ENCODE measurements around the gene IFT81. TPM values are rescaled to one million over a fixed set of nuclear protein-coding genes. Genes with fewer than 3 reads are reported as not detected.

The IFT81 gene
- total RNA-seq, 1 donor = 18.5 TPM

DNA sequence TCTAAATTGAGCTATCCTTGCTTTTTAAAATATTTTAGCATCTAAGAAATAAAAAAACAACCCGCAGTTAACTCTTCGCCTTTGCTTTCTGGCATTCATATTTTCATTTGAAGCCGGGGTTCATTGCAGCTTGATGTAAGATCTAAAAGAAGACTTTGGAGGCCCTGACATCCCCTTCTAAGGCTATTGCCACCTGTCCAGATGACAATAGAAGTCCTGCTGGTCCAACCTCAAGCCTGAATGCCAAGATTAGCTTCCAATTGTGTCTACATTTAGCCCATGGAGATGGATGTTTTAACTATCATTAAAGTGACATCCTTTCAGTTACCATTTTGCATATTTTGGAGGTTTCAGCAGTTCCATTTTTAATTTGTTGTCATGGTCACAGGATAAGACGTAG lies 105.3 kb downstream of the IFT81 start:
- TF ChIP-seq, protein P1, sequence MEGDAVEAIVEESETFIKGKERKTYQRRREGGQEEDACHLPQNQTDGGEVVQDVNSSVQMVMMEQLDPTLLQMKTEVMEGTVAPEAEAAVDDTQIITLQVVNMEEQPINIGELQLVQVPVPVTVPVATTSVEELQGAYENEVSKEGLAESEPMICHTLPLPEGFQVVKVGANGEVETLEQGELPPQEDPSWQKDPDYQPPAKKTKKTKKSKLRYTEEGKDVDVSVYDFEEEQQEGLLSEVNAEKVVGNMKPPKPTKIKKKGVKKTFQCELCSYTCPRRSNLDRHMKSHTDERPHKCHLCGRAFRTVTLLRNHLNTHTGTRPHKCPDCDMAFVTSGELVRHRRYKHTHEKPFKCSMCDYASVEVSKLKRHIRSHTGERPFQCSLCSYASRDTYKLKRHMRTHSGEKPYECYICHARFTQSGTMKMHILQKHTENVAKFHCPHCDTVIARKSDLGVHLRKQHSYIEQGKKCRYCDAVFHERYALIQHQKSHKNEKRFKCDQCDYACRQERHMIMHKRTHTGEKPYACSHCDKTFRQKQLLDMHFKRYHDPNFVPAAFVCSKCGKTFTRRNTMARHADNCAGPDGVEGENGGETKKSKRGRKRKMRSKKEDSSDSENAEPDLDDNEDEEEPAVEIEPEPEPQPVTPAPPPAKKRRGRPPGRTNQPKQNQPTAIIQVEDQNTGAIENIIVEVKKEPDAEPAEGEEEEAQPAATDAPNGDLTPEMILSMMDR (IDR thresholded peaks at IDR 0.05; ENCODE audit: extremely low read depth, low read depth, low read length) = no peak
- H2AFZ ChIP-seq (ENCODE audit: low read length) = no peak overlapping the region
- H4K20me1 ChIP-seq (ENCODE audit: insufficient read depth, low read length) = no peaks in the 10 kb centered on the region
- DNase-seq (ENCODE audit: insufficient read length, low spot score, missing footprints) = no peak
- H3K4me2 ChIP-seq (ENCODE audit: insufficient read depth, low read length) = no peak overlapping the region
- H3K79me2 ChIP-seq (ENCODE audit: insufficient read depth, low read length) = no peaks in the 10 kb centered on the region
- no peaks in the 10 kb centered on the region for H3K36me3 ChIP-seq (ENCODE audit: insufficient read depth, low read length)
- no peak overlapping the region for H3K27ac ChIP-seq (ENCODE audit: low read depth, low read length)
- H3K4me1 ChIP-seq (ENCODE audit: insufficient read depth, low read length) = peaks cover 7% of the 10 kb centered on the region
- no peaks in the 10 kb centered on the region for H3K9me3 ChIP-seq (ENCODE audit: low read depth, low read length)
- no peak overlapping the region for H3K4me3 ChIP-seq (ENCODE audit: insufficient read depth, low read length)
- H3K27me3 ChIP-seq (ENCODE audit: insufficient read depth, low read length) = no peaks in the 10 kb centered on the region

DNA sequence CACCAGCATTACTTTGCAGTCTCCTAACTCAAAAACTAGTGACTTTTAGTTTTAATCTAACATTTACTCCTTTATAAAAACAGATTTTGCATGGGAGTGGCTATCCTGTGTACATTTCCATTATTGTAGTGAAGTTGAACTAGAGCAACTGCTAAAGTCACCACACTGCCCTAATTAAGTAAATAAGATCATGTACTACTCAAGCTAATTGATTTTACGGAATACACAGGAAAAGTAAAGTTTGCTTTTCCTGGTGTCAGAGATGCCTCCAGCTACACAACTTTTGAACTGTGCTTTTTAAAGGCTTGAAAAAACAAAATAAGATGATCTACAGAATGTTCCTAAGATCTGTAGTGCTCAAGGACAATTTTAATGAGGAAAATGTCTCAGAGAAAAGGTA lies 106.5 kb downstream of the IFT81 start:
- Histone ChIP-seq H4K20me1 (ENCODE audit: insufficient read depth, low read length) (no peaks in the 10 kb centered on the region), H3K4me2 (ENCODE audit: insufficient read depth, low read length) (no peak overlapping the region), H3K4me3 (ENCODE audit: insufficient read depth, low read length) (no peak overlapping the region), H3K27ac (ENCODE audit: low read depth, low read length) (no peak overlapping the region), H3K36me3 (ENCODE audit: insufficient read depth, low read length) (no peaks in the 10 kb centered on the region), H3K27me3 (ENCODE audit: insufficient read depth, low read length) (no peaks in the 10 kb centered on the region), H3K4me1 (ENCODE audit: insufficient read depth, low read length) (no peaks in the 10 kb centered on the region), H3K9me3 (ENCODE audit: low read depth, low read length) (no peaks in the 10 kb centered on the region), H2AFZ (ENCODE audit: low read length) (no peak overlapping the region), H3K79me2 (ENCODE audit: insufficient read depth, low read length) (no peaks in the 10 kb centered on the region)
- TF ChIP-seq, protein P1 (IDR thresholded peaks at IDR 0.05; ENCODE audit: extremely low read depth, low read depth, low read length) = no peak
- no peak for DNase-seq (ENCODE audit: insufficient read length, low spot score, missing footprints)

DNA sequence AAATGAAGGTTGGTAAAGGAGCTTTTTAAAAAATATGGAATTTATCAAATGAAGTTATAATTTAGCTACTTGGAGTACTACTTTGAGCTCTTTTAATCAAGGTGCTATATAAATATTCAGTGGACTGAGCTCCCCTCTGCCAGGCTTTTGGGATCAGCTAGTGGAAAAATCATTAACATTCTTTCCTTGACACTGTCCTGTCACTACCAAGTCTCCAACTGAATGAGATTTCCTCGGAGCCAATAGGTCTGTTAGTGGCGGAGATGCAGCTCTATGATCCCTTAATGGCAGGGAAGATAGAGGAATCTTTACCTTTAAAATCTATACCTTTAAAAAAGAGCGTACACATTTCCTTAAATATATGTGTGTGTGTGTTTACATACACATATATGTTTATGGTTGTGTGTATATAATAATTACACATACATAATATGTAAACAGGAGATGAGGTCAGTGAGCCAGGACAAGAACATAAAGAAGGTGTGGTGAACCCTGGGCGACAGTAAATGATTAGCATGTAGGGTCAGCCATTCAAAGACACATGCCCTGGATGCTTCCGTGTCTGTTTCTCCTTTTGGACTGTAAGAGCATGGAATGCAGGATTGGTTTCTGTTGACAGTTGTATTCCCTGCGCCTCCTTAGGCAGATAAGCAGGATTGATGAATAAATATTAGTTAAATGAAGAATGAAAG lies 109.2 kb downstream of the IFT81 start:
- Histone ChIP-seq H3K27me3 (ENCODE audit: insufficient read depth, low read length) (no peaks in the 10 kb centered on the region), H4K20me1 (ENCODE audit: insufficient read depth, low read length) (no peaks in the 10 kb centered on the region)
- DNase-seq (ENCODE audit: insufficient read length, low spot score, missing footprints) = no peak

DNA sequence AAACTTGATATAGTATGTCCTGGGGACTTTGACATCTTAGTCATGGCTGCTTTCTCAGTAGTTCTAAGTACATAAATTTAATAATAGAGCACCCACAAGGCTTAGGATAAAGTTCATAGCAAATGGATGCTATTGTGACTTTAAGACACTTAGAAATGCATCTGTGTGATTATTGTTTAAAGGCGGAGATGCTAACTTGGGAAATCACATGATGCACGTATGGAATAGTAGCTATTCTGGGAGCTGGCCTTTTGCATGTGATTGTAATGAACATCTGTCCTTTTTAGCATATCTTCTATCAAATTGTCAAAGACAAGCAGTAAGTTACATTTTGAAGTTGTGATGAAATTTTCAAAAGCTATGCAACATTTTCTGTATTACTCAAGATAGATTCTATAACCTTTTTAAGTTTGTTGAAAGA lies 110.2 kb downstream of the IFT81 start:
- Histone ChIP-seq H3K27ac (ENCODE audit: low read depth, low read length) (no peak overlapping the region), H2AFZ (ENCODE audit: low read length) (no peak overlapping the region), H3K27me3 (ENCODE audit: insufficient read depth, low read length) (no peaks in the 10 kb centered on the region), H3K4me1 (ENCODE audit: insufficient read depth, low read length) (no peaks in the 10 kb centered on the region), H3K79me2 (ENCODE audit: insufficient read depth, low read length) (no peaks in the 10 kb centered on the region), H3K4me3 (ENCODE audit: insufficient read depth, low read length) (no peak overlapping the region), H3K9me3 (ENCODE audit: low read depth, low read length) (no peaks in the 10 kb centered on the region), H3K36me3 (ENCODE audit: insufficient read depth, low read length) (no peaks in the 10 kb centered on the region), H4K20me1 (ENCODE audit: insufficient read depth, low read length) (no peaks in the 10 kb centered on the region), H3K4me2 (ENCODE audit: insufficient read depth, low read length) (no peak overlapping the region)
- no peak for DNase-seq (ENCODE audit: insufficient read length, low spot score, missing footprints)
- TF ChIP-seq, protein P1 (IDR thresholded peaks at IDR 0.05; ENCODE audit: extremely low read depth, low read depth, low read length) = no peak

More for the DNA sequence above, 109.2 kb downstream of the IFT81 start:
- H3K79me2 ChIP-seq (ENCODE audit: insufficient read depth, low read length) = no peaks in the 10 kb centered on the region
- H3K27ac ChIP-seq (ENCODE audit: low read depth, low read length) = no peak overlapping the region
- no peaks in the 10 kb centered on the region for H3K4me1 ChIP-seq (ENCODE audit: insufficient read depth, low read length)
- no peaks in the 10 kb centered on the region for H3K9me3 ChIP-seq (ENCODE audit: low read depth, low read length)
- no peak overlapping the region for H2AFZ ChIP-seq (ENCODE audit: low read length)
- TF ChIP-seq, protein P1 (IDR thresholded peaks at IDR 0.05; ENCODE audit: extremely low read depth, low read depth, low read length) = no peak
- H3K4me2 ChIP-seq (ENCODE audit: insufficient read depth, low read length) = no peak overlapping the region
- no peak overlapping the region for H3K4me3 ChIP-seq (ENCODE audit: insufficient read depth, low read length)
- no peaks in the 10 kb centered on the region for H3K36me3 ChIP-seq (ENCODE audit: insufficient read depth, low read length)
